ENCODE data around the gene CACNA1B.

- no peak for TF ChIP-seq CTCF (IDR thresholded peaks at IDR 0.05; ENCODE audit: insufficient read depth, low read length)
- TF ChIP-seq POLR2AphosphoS5 (IDR thresholded peaks at IDR 0.05; ENCODE audit: low read depth): no peak
- no peak for TF ChIP-seq REST (IDR thresholded peaks at IDR 0.05; ENCODE audit: insufficient replicate concordance, low read depth)
- no peak for TF ChIP-seq SPI1 (IDR thresholded peaks at IDR 0.05; ENCODE audit: borderline replicate concordance, low read depth)
Observed at GRCh38 chr9:137870432-137870831, 7.2 kb upstream of the CACNA1B start.
